Measurements from ENCODE around the gene EML4. TPM values are rescaled to one million over a fixed set of nuclear protein-coding genes. Genes with fewer than 3 reads are reported as not detected.

EML4 gene
- total RNA-seq, 1 donor from 2014 or later = 4.3 TPM

- intact Hi-C loops (cut with micrococcal nuclease) = no loop called here
- Histone ChIP-seq H3K27me3 (ENCODE audit: low read depth) (no peaks in the 10 kb centered on the region), H3K4me3 (peak overlapping the region; percentile 27), H3K9me3 (replicated peaks) (no peaks in the 10 kb centered on the region), H3K4me1 (peaks cover 26% of the 10 kb centered on the region), H3K36me3 (no peaks in the 10 kb centered on the region), H3K27ac (replicated peaks) (peak overlapping the region; percentile 66)
- TF ChIP-seq CTCF (IDR thresholded peaks at IDR 0.05; ENCODE audit: borderline replicate concordance) = no peak
- DNase-seq = no peak
Measured at GRCh38 chr2:42249887-42250286, 80.7 kb downstream of the EML4 start.

GRCh38 chr2:42250925-42251324 is 81.8 kb downstream of the EML4 start:
- TF ChIP-seq CTCF (IDR thresholded peaks at IDR 0.05; ENCODE audit: borderline replicate concordance) = no peak

GRCh38 chr2:42252464-42252863 is 83.3 kb downstream of the EML4 start:
- Histone ChIP-seq H3K27ac (replicated peaks) (no peak overlapping the region), H3K27me3 (ENCODE audit: low read depth) (no peaks in the 10 kb centered on the region), H3K4me1 (peaks cover 43% of the 10 kb centered on the region), H3K9me3 (replicated peaks) (no peaks in the 10 kb centered on the region), H3K4me3 (no peak overlapping the region), H3K36me3 (no peaks in the 10 kb centered on the region)
- intact Hi-C loops (cut with micrococcal nuclease) = no loop called here
- DNase-seq = no peak
- TF ChIP-seq CTCF (IDR thresholded peaks at IDR 0.05; ENCODE audit: borderline replicate concordance) = no peak

More at GRCh38 chr2:42250925-42251324, 81.8 kb downstream of the EML4 start:
- H3K9me3 ChIP-seq (replicated peaks) = no peaks in the 10 kb centered on the region
- no peaks in the 10 kb centered on the region for H3K27me3 ChIP-seq (ENCODE audit: low read depth)
- H3K36me3 ChIP-seq = no peaks in the 10 kb centered on the region
- intact Hi-C loops (cut with micrococcal nuclease) = no loop called here
- no peak for DNase-seq
- H3K4me1 ChIP-seq = peaks cover 30% of the 10 kb centered on the region
- H3K4me3 ChIP-seq = no peak overlapping the region
- no peak overlapping the region for H3K27ac ChIP-seq (replicated peaks)

GRCh38 chr2:42254186-42254895 is 85.2 kb downstream of the EML4 start:
- H3K27ac ChIP-seq (replicated peaks) = no peak overlapping the region
- TF ChIP-seq CTCF (IDR thresholded peaks at IDR 0.05; ENCODE audit: borderline replicate concordance) = no peak
- DNase-seq = no peak
- no peak overlapping the region for H3K4me3 ChIP-seq
- H3K4me1 ChIP-seq = peaks cover 33% of the 10 kb centered on the region
- H3K9me3 ChIP-seq (replicated peaks) = no peaks in the 10 kb centered on the region
- intact Hi-C loops (cut with micrococcal nuclease) = no loop called here
- H3K36me3 ChIP-seq = peaks cover 11% of the 10 kb centered on the region
- H3K27me3 ChIP-seq (ENCODE audit: low read depth) = no peaks in the 10 kb centered on the region

- DNase-seq = no peak
- no peak for TF ChIP-seq CTCF (IDR thresholded peaks at IDR 0.05; ENCODE audit: borderline replicate concordance)
- H3K36me3 ChIP-seq = peaks cover 15% of the 10 kb centered on the region
- H3K9me3 ChIP-seq (replicated peaks) = no peaks in the 10 kb centered on the region
- H3K27ac ChIP-seq (replicated peaks) = peak overlapping the region; percentile 17
- intact Hi-C loops (cut with micrococcal nuclease) = no loop called here
- H3K27me3 ChIP-seq (ENCODE audit: low read depth) = no peaks in the 10 kb centered on the region
- H3K4me3 ChIP-seq = no peak overlapping the region
- H3K4me1 ChIP-seq = peaks cover 17% of the 10 kb centered on the region
Measured at GRCh38 chr2:42256505-42256904, 87.4 kb downstream of the EML4 start.
